Sciatic nerve (tissue), 2 donors: ENCODE data around the gene POU2F1. TPM values are rescaled to one million over a fixed set of nuclear protein-coding genes. Genes with fewer than 3 reads are reported as not detected.

Source experiments
- ATAC-seq: fragments of 200-7000 bp; cut with Tn5 transposase; one replicate; pipeline ENCODE4 v1.9.1; 2020; ENCODE audit warnings: mild to moderate bottlenecking, moderate library complexity
- DNase-seq: peaks from one replicate; pipeline ENCODE4 v3.0.0-alpha.2; 2020; ENCODE audit warnings: low spot score
- intact Hi-C: fragments of 100-400 bp; cut with DNase I; formaldehyde crosslinking; loops from one replicate; pipeline ENCODE4 v1.14.2; 2022
- total RNA-seq: library from RNA; stranded (reverse); fragmentation: NEBNext Ultra II Directional; extraction: Animal tissue kit (Norgen Biotek cat#: 25700); gene quantifications from one replicate; pipeline ENCODE4 v1.2.1, GENCODE V29; 2021
- donor health status: DM: no; HTN: no; CAD: no.
- donor health status: DM: no; HTN: no; CAD: no.

The POU2F1 gene
- total RNA-seq, 1 donor from 2014 or later, result 33.1 TPM

GRCh38 chr1:167392200-167392696 lies 171.6 kb downstream of the POU2F1 start:
- intact Hi-C loops, result no loop called here
- no peak for DNase-seq
- no peak for ATAC-seq

- DNase-seq (no peak), ATAC-seq (no peak)
- intact Hi-C loops, result no loop called here
Observed at GRCh38 chr1:167400359-167400953, 179.8 kb downstream of the POU2F1 start.

GRCh38 chr1:167401260-167401873 lies 180.7 kb downstream of the POU2F1 start:
- intact Hi-C loops, result no loop called here
- peak; percentile 57 for DNase-seq
- ATAC-seq, result peak; percentile 68

GRCh38 chr1:167404161-167404888 lies 183.6 kb downstream of the POU2F1 start:
- ATAC-seq (no peak), DNase-seq (no peak)
- intact Hi-C loops, result no loop called here

- intact Hi-C loops, result no loop called here
- no peak for ATAC-seq
Observed at GRCh38 chr1:167404908-167405307, 184.2 kb downstream of the POU2F1 start.

GRCh38 chr1:167408355-167408754 lies 187.7 kb downstream of the POU2F1 start:
- no peak for DNase-seq
- intact Hi-C loops, result no loop called here
- ATAC-seq, result no peak

More at GRCh38 chr1:167404908-167405307, 184.2 kb downstream of the POU2F1 start:
- no peak for DNase-seq

GRCh38 chr1:167409183-167409582 lies 188.5 kb downstream of the POU2F1 start:
- intact Hi-C loops, result no loop called here
- ATAC-seq, result no peak
- no peak for DNase-seq

GRCh38 chr1:167412072-167412471 lies 191.4 kb downstream of the POU2F1 start:
- intact Hi-C loops, result no loop called here
- ATAC-seq, result no peak
- no peak for DNase-seq

- intact Hi-C loops, result no loop called here
- DNase-seq, result no peak
- no peak for ATAC-seq
Observed at GRCh38 chr1:167412920-167413319, 192.2 kb downstream of the POU2F1 start.

- DNase-seq, result no peak
- intact Hi-C loops, result no loop called here
- no peak for ATAC-seq
Observed at GRCh38 chr1:167413328-167413727, 192.6 kb downstream of the POU2F1 start.

- ATAC-seq, result no peak
- intact Hi-C loops, result no loop called here
Observed at GRCh38 chr1:167416506-167416905, 195.8 kb downstream of the POU2F1 start.

GRCh38 chr1:167418391-167418790 lies 197.7 kb downstream of the POU2F1 start:
- intact Hi-C loops, result no loop called here
- ATAC-seq (no peak), DNase-seq (no peak)

More at GRCh38 chr1:167416506-167416905, 195.8 kb downstream of the POU2F1 start:
- DNase-seq, result no peak

GRCh38 chr1:167419245-167419644 lies 198.6 kb downstream of the POU2F1 start:
- ATAC-seq (no peak), DNase-seq (no peak)
- intact Hi-C loops, result no loop called here

GRCh38 chr1:167420510-167420909 lies 199.8 kb downstream of the POU2F1 start:
- intact Hi-C loops, result no loop called here
- ATAC-seq, result no peak
- DNase-seq, result no peak

GRCh38 chr1:167423684-167424619 lies 203.3 kb downstream of the POU2F1 start:
- DNase-seq, result no peak
- no peak for ATAC-seq
- intact Hi-C loops, result no loop called here

- ATAC-seq (no peak), DNase-seq (no peak)
- intact Hi-C loops, result no loop called here
Observed at GRCh38 chr1:167425482-167425881, 204.8 kb downstream of the POU2F1 start.

- DNase-seq (no peak), ATAC-seq (no peak)
- intact Hi-C loops, result no loop called here
Observed at GRCh38 chr1:167426716-167427115, 206.0 kb downstream of the POU2F1 start.

- DNase-seq (no peak), ATAC-seq (no peak)
- intact Hi-C loops, result no loop called here
Observed at GRCh38 chr1:167427848-167428247, 207.2 kb downstream of the POU2F1 start.

- ATAC-seq (no peak), DNase-seq (no peak)
- intact Hi-C loops, result no loop called here
Observed at GRCh38 chr1:167428395-167428794, 207.7 kb downstream of the POU2F1 start.
